Ishikawa (cell line): ENCODE results near the gene PCSK7.

Experiments
- CEBPB ChIP-seq: IDR thresholded peaks from 2 replicates; pipeline ENCODE4 v1.6.1; 2012
- CREB1 ChIP-seq: IDR thresholded peaks from 2 replicates; pipeline ENCODE4 v1.6.1; 2012; ENCODE audit warnings: low read depth
- EGR1 ChIP-seq: IDR thresholded peaks from 2 replicates; pipeline ENCODE4 v1.6.1; 2012
- EP300 ChIP-seq: IDR thresholded peaks from 2 replicates; pipeline ENCODE4 v1.6.1; 2012; ENCODE audit warnings: borderline replicate concordance
- FOXM1 ChIP-seq: IDR thresholded peaks from 2 replicates; pipeline ENCODE4 v1.6.1; 2012; ENCODE audit warnings: low read depth, borderline replicate concordance
- MAX ChIP-seq: IDR thresholded peaks from 2 replicates; pipeline ENCODE4 v1.6.1; 2012
- NFIC ChIP-seq: IDR thresholded peaks from 2 replicates; pipeline ENCODE4 v1.6.1; 2012
- RAD21 ChIP-seq: IDR thresholded peaks from 2 replicates; pipeline ENCODE4 v1.6.1; 2012; ENCODE audit warnings: low read depth
- REST ChIP-seq: IDR thresholded peaks from 2 replicates; pipeline ENCODE4 v1.6.1; 2012; ENCODE audit warnings: low read depth, mild to moderate bottlenecking
- TAF1 ChIP-seq: IDR thresholded peaks from 2 replicates; pipeline ENCODE4 v1.6.1; 2012; ENCODE audit warnings: low read depth, mild to moderate bottlenecking
- TCF12 ChIP-seq: IDR thresholded peaks from 2 replicates; pipeline ENCODE4 v1.6.1; 2012; ENCODE audit warnings: low read depth
- TEAD4 ChIP-seq: IDR thresholded peaks from 2 replicates; pipeline ENCODE4 v1.6.1; 2012
- USF1 ChIP-seq: IDR thresholded peaks from 2 replicates; pipeline ENCODE4 v1.6.1; 2012
- YY1 ChIP-seq: IDR thresholded peaks from 2 replicates; pipeline ENCODE4 v1.6.1; 2012; ENCODE audit warnings: low read depth
- ZBTB7A ChIP-seq: IDR thresholded peaks from 2 replicates; pipeline ENCODE4 v1.6.1; 2012; ENCODE audit warnings: low read depth

PCSK7 gene

GRCh38 chr11:117210620-117211019 lies 21.3 kb downstream of the PCSK7 start:
- no peak for TF ChIP-seq NFIC

- TF ChIP-seq EGR1 (no peak), FOXM1 (no peak), MAX (no peak), CEBPB (no peak), EP300 (no peak), USF1 (no peak)
Observed at GRCh38 chr11:117205211-117205818, 26.6 kb downstream of the PCSK7 start.

- TF ChIP-seq TCF12: no peak
- TF ChIP-seq CEBPB: no peak
Observed at GRCh38 chr11:117204283-117205080, 27.4 kb downstream of the PCSK7 start.

- no peak for TF ChIP-seq USF1
- TF ChIP-seq YY1: no peak
- TF ChIP-seq TCF12: no peak
- TF ChIP-seq MAX: no peak
- TF ChIP-seq CEBPB: no peak
- TF ChIP-seq ZBTB7A: no peak
- TF ChIP-seq TAF1: no peak
- no peak for TF ChIP-seq REST
- TF ChIP-seq TEAD4: no peak
Observed at GRCh38 chr11:117203069-117203407, 28.8 kb downstream of the PCSK7 start.

- TF ChIP-seq EGR1 (no peak), USF1 (no peak), TEAD4 (no peak), YY1 (no peak), CEBPB (no peak), EP300 (no peak), ZBTB7A (no peak), FOXM1 (no peak), MAX (no peak), NFIC (no peak), REST (no peak), RAD21 (no peak), TCF12 (no peak), TAF1 (no peak), CREB1 (no peak)
Observed at GRCh38 chr11:117202386-117203068, 29.3 kb downstream of the PCSK7 start.
